Activated CD4-positive, CD25-positive, alpha-beta regulatory T cell treated with anti-CD3 and anti-CD28 coated beads, Interleukin-2, amount 50 U/mL, for 72 hours (primary cell): ENCODE results near the gene AKT3.

Experiments
- DNase-seq: peaks from one replicate; pipeline ENCODE4 v3.0.0; 2021

Gene AKT3

DNA sequence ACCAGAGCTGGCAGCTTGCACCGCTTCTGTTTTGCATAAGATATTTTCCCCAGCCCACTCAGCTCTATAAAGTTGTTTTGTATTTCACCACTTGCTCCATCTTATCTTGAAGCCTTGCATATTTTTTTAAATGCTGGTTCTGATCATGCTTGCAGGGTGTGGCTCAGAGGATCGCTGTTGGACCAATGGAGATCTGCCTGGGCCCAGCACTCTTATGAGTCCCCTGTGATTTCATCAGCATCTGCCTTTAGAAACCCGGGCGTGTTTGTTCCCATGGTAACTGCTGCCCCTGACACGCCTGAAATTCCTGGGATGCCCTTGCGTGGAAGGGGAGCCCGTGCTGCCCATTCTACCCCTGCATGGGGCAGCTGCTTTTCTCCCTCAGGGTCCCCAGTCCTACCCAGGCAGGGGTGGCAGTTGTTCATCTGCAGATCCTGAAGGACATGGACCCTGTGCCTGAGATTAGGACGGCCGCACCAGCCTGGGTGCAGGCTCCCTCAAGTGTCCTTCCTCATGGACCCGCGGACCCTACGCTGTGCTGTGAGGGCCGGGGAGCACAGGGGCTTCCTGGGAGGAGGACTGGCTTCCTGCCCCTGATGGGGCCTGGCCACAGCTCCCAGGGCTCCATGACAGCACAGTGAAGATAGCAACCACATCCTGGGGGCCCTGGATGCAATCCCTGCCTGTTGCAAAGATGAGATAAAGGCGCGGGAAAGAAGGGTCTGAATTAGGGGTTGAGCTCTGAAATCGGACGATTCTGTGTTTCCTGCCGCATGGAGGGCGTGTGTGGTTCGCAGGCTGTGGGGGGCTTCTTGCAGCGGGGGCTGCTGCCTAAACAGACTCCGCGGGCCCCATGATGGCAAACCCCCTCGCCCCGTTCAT is 367.7 kb downstream of the AKT3 start:
- DNase-seq: no peak

DNA sequence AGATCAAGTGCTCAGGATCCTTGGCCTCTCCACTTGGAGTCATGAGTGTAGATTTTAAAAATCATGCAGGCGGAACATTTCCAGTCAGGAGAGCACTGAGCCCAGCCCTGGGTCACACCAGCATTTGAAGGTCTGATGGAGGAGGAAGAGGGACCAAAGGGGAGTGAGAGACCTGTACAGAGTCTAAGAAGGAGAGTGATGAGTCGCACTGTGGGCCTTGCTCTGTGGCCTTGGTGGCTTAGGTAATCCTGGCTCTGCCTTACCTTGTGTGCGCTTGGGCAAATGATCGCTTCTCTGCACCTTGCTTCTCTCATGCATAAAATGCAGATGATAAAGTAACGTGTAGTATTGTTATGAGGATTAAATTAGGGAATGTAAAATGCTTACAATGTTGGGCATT is 368.9 kb downstream of the AKT3 start:
- DNase-seq: no peak

GRCh38 chr1:243477731-243478290 is 372.2 kb downstream of the AKT3 start:
- DNase-seq: no peak

GRCh38 chr1:243475966-243476365 is 374.1 kb downstream of the AKT3 start:
- no peak for DNase-seq

DNA sequence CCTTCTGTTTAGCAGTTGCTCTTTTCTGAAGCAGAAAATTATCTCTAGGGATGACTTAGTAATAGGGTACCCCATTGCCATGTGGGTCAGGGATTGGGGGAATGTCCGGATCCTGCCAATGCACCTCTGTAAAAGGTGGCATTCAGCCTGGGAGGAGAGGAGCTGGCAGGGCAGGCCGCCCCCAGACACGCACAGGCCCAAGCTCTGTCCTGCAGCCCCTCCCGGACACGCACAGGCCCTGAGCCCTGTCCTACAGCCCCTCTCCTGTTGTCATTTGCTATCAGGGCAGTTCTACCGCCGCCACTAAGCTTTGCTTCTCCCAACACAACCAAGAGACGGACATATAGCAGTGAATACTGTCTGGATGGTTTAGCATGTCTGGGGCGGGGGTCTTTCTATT is 375.1 kb downstream of the AKT3 start:
- DNase-seq: no peak

DNA sequence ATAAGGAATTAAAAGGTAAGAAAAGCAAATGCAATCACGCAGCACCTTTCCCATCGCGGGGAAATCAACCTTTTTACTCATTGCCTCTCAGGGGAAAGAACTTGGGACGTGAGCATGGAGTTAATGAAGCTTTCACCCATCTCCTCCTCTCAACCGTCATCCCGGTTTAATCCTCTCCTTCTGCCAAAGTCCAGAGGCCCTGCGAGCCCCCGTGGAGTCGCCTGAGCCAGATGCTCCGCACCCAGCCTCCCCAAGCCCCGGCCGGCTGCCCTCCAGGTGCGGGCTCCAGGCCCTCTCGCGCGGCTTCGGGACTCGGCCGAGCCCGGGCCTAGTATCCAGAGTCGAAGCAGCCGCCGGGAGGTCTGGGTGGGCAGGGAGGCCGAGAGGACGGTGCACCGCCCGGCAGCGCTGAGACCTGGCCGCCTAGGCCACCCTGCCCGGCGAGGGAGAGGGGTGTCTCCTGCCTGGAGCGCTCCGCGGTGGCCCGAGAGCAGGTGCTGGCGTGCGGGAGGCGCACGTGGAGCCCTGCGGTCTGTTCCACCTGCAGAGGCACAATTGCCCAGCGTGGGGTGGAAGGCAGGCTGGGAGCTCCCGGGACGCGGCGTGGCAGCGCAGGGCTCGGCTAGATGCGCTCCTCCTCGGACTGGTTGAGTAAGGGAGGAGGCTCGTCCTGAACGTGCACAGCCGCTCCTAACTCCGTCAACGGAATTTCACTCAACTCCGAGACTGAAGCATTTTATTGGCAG is 375.7 kb downstream of the AKT3 start:
- DNase-seq: no peak

DNA sequence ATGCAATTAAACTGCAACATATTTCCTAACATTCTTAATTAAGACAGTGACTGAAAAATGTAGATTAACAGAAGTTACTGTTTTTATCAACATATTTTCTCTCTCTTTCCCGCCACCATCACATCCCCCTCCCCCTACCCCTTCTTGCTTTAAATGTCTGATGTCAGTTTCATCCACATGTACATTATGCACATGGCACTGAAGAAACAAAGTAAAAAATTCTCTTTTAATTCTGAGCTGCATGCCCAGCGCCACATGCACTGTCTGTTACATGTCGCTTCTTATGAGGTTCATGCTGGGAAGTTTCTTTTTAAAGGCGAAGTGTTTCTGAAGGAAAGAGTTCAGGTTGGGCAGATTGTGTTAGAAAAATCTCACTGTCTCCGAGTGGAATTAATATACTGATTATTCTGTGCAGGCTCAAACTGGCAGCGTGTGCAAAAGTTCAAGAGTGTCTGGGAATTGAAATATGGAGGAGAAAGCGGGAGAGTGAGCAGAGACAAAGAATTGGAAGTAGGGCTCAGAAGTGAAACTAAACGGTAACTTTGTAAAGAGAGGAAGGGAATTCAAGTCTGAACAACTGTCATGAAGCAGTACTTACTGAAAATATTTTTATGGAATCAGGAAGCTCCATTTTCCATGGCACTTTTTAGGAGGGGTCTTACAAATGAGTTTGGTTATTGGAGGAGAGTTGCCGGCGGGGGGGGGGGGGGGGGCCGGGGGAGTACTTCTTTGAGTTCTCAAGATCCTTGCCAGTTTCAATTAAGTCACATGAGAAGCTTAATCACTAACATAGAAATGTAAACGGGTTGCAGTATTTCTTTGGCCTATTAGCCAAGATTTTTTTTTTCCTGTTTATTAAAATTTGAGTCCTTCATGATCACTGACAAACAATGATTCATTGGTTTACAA is 376.6 kb downstream of the AKT3 start:
- DNase-seq: no peak

- no peak for DNase-seq
Measured at GRCh38 chr1:243471754-243472745, 378.0 kb downstream of the AKT3 start.

- no peak for DNase-seq
Measured at GRCh38 chr1:243471026-243471685, 378.9 kb downstream of the AKT3 start.

- no peak for DNase-seq
Measured at GRCh38 chr1:243470502-243470901, 379.5 kb downstream of the AKT3 start.

- no peak for DNase-seq
Measured at GRCh38 chr1:243469497-243469896, 380.5 kb downstream of the AKT3 start.

DNA sequence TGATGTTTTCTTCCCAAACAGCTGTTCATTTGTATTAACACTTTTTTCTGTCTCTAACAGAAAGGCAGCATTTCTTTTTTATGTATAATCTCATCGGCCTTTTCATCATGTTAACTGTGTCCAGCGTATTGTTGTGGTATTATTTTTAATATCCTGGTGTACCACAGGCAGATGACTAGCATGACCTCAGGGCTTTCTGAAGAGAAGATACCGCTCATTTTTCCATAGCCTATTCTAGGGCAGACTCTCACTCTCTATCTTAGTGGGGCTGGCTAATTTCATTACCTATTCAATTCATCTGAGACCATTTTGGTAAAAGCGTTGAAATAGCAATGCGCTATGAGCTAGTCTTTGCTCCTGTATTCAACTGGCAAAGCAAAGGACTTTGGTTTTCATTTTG is 384.3 kb downstream of the AKT3 start:
- no peak for DNase-seq

DNA sequence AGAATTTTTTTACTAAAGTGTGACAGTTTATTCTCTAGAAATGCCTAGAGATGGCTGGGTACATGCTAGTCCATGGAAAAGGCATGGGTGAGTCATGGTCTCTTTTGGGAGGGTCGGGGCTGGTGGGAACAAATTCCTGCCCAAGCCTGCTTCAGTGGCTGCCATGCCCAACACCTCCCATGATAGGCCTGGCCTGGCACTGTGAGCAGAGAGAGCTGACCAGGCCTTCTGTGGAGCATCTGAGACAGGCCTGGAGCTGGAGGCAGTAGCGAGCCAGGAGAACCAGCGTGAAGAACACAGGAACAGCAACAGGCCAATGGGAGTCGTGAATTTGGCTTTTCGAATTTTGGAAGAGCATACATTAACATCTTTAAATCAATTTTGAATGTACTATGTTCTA is 385.0 kb downstream of the AKT3 start:
- no peak for DNase-seq

DNA sequence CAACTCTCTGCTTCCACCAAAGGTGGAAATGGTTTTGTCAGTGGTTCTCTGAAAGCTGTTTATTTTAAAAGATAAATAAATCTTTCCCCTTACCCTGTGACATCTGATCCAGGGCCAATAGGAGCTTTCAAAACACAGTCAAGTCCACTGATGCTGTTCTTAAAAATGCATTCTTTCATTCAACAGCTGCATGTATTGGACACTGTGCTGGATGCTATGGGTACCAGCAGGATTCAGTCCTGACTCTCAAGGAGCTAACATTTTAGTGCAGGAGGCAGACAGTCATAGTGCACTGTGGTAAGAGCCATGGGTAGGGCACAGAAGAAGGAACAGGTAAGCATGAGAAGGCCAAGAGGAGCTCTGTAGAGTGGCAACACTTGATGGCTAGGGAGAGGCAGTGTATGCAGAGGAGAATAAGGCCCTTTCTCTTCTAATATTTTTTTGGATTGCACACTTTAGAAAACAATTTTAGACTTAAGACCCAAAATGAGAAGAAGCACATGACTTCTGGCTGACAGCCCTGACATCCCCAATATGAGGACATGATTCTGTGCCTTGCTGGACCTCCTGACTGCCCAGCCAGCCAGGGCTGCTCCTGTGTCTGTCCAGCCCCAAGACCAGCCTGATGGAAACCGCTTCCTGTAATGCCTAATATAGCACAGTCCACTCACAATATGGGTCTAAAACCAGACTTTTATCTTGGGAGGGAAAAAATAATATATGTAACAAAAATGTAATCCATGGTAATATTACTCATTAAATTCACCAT is 386.9 kb downstream of the AKT3 start:
- DNase-seq: no peak

DNA sequence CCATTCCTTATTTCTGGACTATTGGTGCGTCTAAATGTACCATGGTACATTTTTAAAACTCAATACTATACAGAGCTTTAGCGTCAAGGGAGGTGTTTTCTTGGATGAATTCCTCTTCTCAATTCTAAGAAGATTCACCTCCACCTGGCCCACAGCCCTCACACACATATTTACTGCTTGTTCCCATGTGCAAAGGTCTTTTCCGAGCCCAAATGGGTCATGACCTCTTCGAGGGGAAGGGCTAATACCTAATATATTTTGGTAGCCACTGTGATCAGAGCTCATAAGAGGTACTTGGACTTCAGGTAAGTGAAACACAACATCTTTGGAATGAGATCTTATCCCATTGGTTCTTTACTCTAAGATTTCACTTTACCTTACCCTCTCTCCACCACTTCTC is 388.3 kb downstream of the AKT3 start:
- DNase-seq: no peak

DNA sequence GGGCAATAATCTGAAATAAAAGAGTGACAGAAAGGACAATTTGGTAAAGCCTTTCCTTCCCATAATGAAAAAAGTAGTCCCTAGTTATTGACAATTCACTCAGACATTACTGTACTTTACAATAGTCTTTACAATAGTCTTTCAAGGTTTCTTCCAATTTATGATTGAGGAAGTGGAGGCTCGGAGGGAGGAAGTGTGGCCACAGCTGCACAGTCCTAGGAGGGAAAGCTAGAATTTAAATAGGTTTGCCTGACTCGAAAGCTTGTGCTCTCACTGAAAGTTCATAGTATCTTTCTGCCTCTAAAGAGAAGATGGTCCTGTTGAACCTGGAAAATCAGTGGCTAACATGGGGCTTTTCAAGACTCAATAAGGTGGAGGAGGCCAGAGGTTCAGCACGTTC is 391.0 kb downstream of the AKT3 start:
- no peak for DNase-seq

- DNase-seq: no peak
Measured at GRCh38 chr1:243457363-243457982, 392.6 kb downstream of the AKT3 start.

DNA sequence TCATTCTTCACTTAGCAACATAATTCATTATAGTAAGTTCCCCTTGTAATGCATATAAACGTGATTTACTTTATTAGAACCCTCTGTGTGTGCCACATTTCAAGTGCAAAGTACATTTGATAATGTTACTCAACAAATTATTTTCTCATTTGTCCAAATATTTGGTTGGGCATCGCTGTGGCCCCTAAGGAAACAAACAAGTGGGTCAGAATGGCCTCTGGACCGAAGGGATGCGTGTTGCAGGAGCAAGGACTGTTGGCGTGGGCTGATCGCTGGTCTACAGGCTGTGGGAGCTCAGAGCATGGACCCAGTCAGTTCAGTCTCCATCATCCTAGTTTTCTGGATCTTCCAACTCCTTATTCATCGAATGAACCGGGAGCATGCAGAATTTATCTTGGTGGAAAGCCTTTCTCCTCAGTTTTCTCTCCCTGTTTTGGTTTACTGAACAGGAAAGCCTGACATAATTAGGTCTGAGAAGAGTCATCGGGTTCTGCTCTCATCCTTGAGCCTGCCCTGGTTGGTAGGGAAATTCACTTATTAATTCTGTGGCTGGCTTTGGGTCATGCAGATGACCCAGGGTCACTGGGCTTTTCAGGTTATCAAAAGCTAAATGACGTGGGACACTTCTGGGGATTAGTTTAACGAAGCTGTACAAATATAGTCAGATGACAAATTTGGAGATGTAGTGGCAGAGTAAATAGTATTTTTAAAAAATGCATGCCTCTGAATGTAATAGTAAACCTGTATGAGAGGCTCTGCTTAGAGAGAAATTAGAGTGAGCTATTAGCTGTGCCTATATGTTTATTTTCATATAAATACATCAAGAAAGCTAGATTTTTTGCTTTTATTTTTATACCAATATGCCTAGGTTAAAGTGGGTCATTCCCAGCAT is 394.0 kb downstream of the AKT3 start:
- no peak for DNase-seq
